GM19023 (cell line): ENCODE results near the gene NEURL3.
"Not testable (repeated sequence)": the region's sequence is repeated elsewhere in the genome, so short reads cannot be mapped to it uniquely, and the experiment has no call there.

Source experiments
- ATAC-seq: cut with Tn5 transposase; IDR thresholded peaks from one replicate; pipeline ENCODE4 v1.9.1; 2021; ENCODE audit warnings: mild to moderate bottlenecking, moderate library complexity; ENCODE audit not compliant: unreplicated experiment

NEURL3 gene

GRCh38 chr2:96505231-96505889 lies at the start of gene NEURL3:
NEURL3 (minus strand) TSS chr2:96505357; CDS start chr2:96505286, 71 bp downstream.
- no peak for ATAC-seq

GRCh38 chr2:96554293-96555145 lies 49.4 kb upstream of the NEURL3 start:
- ATAC-seq = no peak

GRCh38 chr2:96553957-96554292 lies 48.8 kb upstream of the NEURL3 start:
- ATAC-seq = not testable (repeated sequence)

- no peak for ATAC-seq
Measured at GRCh38 chr2:96553176-96553956, 48.2 kb upstream of the NEURL3 start.

GRCh38 chr2:96552315-96553175 lies 47.4 kb upstream of the NEURL3 start:
- no peak for ATAC-seq

- ATAC-seq = no peak
Measured at GRCh38 chr2:96551605-96552314, 46.6 kb upstream of the NEURL3 start.

GRCh38 chr2:96550787-96551604 lies 45.8 kb upstream of the NEURL3 start:
- no peak for ATAC-seq

GRCh38 chr2:96549967-96550786 lies 45.0 kb upstream of the NEURL3 start:
- ATAC-seq = no peak

- ATAC-seq = no peak
Measured at GRCh38 chr2:96549466-96549785, 44.3 kb upstream of the NEURL3 start.

GRCh38 chr2:96548558-96549465 lies 43.7 kb upstream of the NEURL3 start:
- ATAC-seq = no peak

- no peak for ATAC-seq
Measured at GRCh38 chr2:96547731-96548171, 42.6 kb upstream of the NEURL3 start.

- ATAC-seq = no peak
Measured at GRCh38 chr2:96547203-96547641, 42.1 kb upstream of the NEURL3 start.

GRCh38 chr2:96546797-96547196 lies 41.6 kb upstream of the NEURL3 start:
- ATAC-seq = no peak

- ATAC-seq = no peak
Measured at GRCh38 chr2:96546321-96546720, 41.2 kb upstream of the NEURL3 start.

GRCh38 chr2:96542357-96542977 lies 37.3 kb upstream of the NEURL3 start:
- no peak for ATAC-seq

GRCh38 chr2:96541398-96542152 lies 36.4 kb upstream of the NEURL3 start:
- no peak for ATAC-seq
